ENCODE measurements around the gene CNNM1. TPM values are rescaled to one million over a fixed set of nuclear protein-coding genes. Genes with fewer than 3 reads are reported as not detected.
A peak's percentile ranks its signal among the peaks of the same experiment; 100 is the strongest.

Gene CNNM1
- total and polyA plus RNA-seq, 8 donors: 0.53 to 1.6 (median 1.3) TPM

DNA sequence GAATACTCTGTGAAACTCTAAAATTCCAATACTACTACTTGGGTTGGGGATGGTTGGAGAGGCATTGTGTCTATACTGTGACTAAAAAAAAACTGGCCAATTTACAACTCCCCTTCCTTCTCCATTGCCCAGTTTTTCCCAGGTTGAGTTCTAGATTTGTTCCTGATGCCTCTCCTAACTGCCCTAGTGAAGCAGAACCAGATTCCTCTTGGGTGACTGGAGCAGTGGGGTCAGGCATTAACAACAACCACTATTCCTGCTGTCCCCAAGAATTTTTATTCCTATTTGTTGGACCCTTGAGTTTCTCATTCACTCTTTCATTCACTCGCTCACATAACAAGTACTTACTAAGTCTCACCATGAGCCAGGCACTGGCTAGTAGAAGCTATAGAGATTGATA is 95.5 kb downstream of the CNNM1 start:
- no peak overlapping the region for H3K27ac ChIP-seq
- TF ChIP-seq, protein P1, sequence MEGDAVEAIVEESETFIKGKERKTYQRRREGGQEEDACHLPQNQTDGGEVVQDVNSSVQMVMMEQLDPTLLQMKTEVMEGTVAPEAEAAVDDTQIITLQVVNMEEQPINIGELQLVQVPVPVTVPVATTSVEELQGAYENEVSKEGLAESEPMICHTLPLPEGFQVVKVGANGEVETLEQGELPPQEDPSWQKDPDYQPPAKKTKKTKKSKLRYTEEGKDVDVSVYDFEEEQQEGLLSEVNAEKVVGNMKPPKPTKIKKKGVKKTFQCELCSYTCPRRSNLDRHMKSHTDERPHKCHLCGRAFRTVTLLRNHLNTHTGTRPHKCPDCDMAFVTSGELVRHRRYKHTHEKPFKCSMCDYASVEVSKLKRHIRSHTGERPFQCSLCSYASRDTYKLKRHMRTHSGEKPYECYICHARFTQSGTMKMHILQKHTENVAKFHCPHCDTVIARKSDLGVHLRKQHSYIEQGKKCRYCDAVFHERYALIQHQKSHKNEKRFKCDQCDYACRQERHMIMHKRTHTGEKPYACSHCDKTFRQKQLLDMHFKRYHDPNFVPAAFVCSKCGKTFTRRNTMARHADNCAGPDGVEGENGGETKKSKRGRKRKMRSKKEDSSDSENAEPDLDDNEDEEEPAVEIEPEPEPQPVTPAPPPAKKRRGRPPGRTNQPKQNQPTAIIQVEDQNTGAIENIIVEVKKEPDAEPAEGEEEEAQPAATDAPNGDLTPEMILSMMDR (IDR thresholded peaks at IDR 0.05): no peak
- peaks cover 0 to 12% (median 0%) of the 10 kb centered on the region in 3 donors for H3K36me3 ChIP-seq
- H3K9me3 ChIP-seq: no peaks in the 10 kb centered on the region
- no peak for ATAC-seq
- WGBS, 2 donors: 99 to 100% methylated on average over 1 of the region's 1 CpG
- no peak for FAIRE-seq
- no peaks in the 10 kb centered on the region for H3K27me3 ChIP-seq
- no peak overlapping the region for H3K4me3 ChIP-seq
- no peak for DNase-seq
- peaks cover 5 to 24% (median 6%) of the 10 kb centered on the region in 3 donors for H3K4me1 ChIP-seq
- intact Hi-C loops (cut with DNase I): no loop called here

DNA sequence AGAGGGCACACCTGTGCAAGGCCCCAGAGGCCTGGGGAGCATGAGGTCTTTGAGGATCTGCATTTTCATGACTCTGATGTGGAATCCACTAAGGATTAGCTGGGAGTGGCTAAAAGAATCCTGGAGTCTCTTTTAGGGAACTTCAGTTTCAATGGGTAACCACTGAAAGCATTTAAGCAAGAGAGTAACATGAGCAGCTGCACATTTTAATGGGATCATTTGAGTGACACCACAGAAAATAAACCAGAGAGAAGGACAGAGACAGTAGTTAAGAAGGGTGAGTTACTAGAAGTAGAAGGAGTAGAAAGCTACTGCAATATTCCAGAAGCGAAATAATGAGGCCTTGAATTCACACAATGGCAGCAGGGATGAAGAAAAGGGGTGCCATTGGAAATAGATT is 96.0 kb downstream of the CNNM1 start:
- no peak for DNase-seq
- Histone ChIP-seq H3K27me3 (no peaks in the 10 kb centered on the region), H3K4me3 (no peak overlapping the region), H3K9me3 (no peaks in the 10 kb centered on the region), H3K27ac (no peak overlapping the region), H3K36me3 (peaks cover 0 to 7% (median 0%) of the 10 kb centered on the region in 3 donors), H3K4me1 (peaks cover 6 to 24% (median 9%) of the 10 kb centered on the region in 3 donors)
- no peak for FAIRE-seq
- intact Hi-C loops (cut with DNase I): no loop called here
- TF ChIP-seq, protein P1 (IDR thresholded peaks at IDR 0.05): no peak
- no peak for ATAC-seq
- WGBS, 2 donors: 99 to 100% methylated on average over 1 of the region's 1 CpG

DNA sequence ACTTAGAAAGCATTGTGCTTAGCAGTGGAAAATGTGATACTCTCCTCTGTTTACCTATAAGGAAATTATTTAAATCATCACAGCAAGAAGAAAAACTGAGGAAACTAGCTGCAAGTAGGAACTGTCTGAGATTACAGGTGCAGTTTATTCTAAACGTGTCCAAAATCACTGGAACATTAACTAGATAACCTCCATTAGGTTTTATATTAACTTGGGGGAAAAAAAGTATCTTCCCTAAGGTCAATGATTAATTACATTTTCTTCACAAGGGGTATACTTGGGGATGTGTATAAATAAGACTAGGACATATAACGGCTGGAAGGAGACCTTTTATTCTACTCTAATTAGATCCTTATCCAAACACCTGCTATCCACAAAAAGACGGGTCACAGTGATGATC is 97.5 kb downstream of the CNNM1 start:
- Histone ChIP-seq H3K36me3 (peaks cover 0 to 4% (median 0%) of the 10 kb centered on the region in 3 donors), H3K9me3 (no peaks in the 10 kb centered on the region), H3K4me1 (peaks cover 6 to 24% (median 9%) of the 10 kb centered on the region in 3 donors), H3K4me3 (no peak overlapping the region), H3K27me3 (no peaks in the 10 kb centered on the region), H3K27ac (peak overlapping the region in 2 of 4 donors; percentile 1 to 6)
- ATAC-seq (no peak), FAIRE-seq (no peak), DNase-seq (no peak)
- 19 to 24% methylated on average over 3 of the region's 3 CpGs for WGBS, 2 donors
- intact Hi-C loops (cut with DNase I): no loop called here
- TF ChIP-seq, protein P1 (IDR thresholded peaks at IDR 0.05): no peak

DNA sequence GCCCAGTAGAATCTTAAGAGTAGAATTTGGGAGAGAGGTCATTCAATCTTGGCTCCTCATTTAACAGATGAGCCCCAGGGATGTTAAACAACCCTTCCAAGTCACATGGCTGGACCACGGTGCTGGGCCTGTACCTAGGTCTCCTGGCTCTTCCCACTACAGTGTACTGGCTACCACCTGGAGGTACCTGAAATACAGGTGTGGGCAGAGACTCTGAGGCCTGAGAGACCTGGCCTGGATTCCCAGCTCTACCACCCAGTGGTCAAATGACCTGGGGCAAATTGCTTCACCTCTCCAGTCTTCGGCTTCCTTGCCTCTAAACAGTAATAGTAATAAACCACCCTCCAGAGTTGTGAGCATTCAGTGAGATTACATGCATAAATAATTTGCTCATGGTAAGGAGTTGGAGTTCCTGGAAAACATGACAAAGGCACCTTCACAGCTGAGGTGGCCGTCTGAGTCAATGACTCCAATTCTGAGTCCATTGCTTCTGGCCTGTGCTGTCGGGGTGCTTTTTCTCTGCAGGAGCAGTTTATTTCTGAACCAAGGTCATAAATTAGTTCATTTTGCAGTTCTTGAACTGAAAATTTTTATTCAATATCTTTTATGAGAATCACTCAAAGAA is 98.5 kb downstream of the CNNM1 start:
- H3K36me3 ChIP-seq: peaks cover 0 to 4% (median 0%) of the 10 kb centered on the region in 3 donors
- H3K4me3 ChIP-seq: no peak overlapping the region
- H3K27ac ChIP-seq: no peak overlapping the region
- intact Hi-C loops (cut with DNase I): no loop called here
- ATAC-seq (no peak), FAIRE-seq (no peak), DNase-seq (no peak)
- TF ChIP-seq, protein P1 (IDR thresholded peaks at IDR 0.05): no peak
- H3K9me3 ChIP-seq: no peaks in the 10 kb centered on the region
- no peaks in the 10 kb centered on the region for H3K27me3 ChIP-seq
- 62 to 78% methylated on average over 4 of the region's 4 CpGs for whole genome bisulfite sequencing, 2 donors
- H3K4me1 ChIP-seq: peaks cover 6 to 24% (median 10%) of the 10 kb centered on the region in 3 donors

DNA sequence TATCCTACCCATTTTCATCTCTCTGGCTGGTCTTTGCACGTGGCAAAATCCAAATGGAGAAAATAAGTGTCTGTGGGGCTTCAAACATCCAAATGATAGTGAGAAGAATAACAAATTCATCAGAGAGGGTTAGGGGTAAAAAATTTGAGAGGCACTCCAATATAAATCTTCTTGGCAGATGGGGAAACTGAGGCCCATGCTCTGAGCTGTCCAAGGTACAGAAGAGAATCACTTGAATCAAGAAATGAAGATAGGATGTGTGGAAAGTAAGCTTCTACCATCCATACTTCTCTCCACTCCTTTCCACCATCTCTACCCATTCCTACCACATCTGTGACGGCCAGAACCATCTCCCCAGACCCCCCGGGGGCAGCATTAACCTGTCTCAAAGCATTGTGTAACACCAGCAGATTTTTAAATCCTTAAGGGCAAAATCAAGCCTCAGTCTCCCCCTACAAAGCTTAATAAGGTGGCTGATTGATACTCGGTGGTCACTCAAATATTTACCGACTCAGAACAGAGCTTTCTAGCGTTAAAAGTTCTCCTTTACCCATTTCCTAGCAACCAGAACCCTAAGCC is 100.5 kb downstream of the CNNM1 start:
- intact Hi-C loops (cut with DNase I): no loop called here
- Histone ChIP-seq H3K27ac (peak overlapping the region; percentile 71 to 95 (median 79)), H3K4me1 (peaks cover 15 to 24% (median 16%) of the 10 kb centered on the region in 3 donors), H3K27me3 (no peaks in the 10 kb centered on the region), H3K9me3 (no peaks in the 10 kb centered on the region), H3K36me3 (peaks cover 0 to 4% (median 0%) of the 10 kb centered on the region in 3 donors), H3K4me3 (peak overlapping the region; percentile 48 to 88 (median 65))
- 9% methylated on average over 6 of the region's 6 CpGs for WGBS, 2 donors
- no peak for FAIRE-seq
- no peak for DNase-seq
- ATAC-seq: no peak
- TF ChIP-seq, protein P1 (IDR thresholded peaks at IDR 0.05): no peak
